HG03095 (cell line): ENCODE data around the gene AQP12A.

Experiments
- ATAC-seq: cut with Tn5 transposase; IDR thresholded peaks from one replicate; pipeline ENCODE4 v1.9.1; 2021; ENCODE audit warnings: moderate library complexity; ENCODE audit not compliant: unreplicated experiment

AQP12A gene

DNA sequence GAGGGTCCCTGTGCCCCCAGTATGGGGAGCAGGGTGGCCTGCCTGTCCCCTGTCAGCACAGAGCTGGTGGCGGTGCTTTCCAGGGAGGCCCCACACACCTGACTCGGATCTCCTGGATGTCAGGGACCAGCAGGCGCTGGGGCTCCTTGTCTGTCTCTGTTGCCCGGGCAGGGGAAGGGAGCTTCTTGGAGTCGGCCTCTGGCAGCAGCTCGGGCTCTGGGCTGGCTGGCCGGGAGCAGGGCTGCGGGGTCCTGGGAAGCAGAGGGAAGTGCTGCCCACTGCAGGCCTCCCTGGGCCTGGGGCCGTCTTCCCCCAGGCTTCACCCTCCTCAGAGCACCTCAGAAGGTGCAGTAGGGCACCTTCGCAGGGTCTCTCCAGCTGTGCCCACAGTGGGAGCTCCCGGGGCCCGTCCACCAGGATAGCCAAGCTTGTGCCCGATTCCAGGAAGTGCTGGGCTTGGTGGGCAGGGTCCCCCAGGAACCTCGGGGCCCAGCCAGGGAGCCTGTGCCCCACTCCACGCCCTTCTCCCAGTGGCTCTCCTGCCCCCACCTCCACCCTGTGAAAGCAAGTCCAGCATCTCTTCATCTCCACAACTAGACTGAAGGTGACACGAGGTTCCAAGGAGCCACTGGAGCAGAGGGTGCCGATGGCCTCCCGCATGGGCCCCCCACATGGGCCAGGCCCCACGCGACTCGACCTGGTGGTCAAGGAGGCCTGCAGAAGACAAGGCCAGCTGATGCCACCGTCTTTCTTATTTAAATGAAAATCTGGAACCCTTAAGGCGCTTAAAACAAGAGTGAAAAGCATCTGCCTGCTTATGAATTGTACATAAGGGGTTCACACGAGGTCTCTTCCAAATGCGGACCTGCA is 28.2 kb downstream of the AQP12A start:
- no peak for ATAC-seq

DNA sequence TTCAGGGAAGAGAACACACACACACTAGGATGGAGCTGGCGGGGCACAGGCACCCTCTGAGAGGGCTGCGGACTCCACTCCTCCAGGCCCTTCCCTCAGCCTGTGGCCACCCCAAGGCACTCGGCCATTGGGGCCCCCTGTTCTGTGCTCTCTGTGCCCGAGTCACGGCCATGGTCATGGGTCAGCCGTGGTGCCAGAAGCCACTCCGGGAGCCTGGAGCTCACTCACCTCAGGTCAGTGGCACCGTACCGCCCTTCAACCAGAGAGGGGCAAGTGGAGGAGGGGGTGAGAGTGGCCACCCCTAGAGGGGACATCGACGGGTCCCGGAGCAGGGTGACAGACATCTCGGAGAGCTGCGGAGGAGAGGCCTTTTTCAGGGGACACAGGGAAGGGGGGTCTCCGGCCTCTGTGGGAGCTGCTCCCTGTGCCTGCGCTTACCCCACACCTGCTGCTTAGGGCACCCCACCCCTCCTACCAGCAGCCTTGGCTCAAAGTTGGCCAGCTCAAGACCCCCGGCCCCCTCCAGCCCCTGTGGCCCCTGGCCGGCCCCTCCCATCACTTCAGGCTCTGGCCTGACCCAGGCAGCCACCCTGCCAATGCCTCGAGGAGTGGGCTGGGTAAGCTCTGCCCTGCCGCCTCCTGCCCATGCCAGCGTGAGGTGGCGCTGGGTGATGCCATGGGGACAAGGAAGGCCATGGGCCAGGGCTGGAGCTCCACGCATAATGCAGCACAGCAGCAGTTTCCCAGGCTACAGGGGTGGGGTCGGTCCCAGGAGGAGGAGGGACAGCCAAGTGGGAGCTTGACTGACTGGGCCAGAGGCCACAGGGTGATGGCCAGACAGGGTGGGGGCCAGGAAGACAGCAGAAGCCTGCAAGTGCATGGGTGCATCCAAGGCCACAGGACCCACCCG is 29.3 kb downstream of the AQP12A start:
- ATAC-seq, result no peak

DNA sequence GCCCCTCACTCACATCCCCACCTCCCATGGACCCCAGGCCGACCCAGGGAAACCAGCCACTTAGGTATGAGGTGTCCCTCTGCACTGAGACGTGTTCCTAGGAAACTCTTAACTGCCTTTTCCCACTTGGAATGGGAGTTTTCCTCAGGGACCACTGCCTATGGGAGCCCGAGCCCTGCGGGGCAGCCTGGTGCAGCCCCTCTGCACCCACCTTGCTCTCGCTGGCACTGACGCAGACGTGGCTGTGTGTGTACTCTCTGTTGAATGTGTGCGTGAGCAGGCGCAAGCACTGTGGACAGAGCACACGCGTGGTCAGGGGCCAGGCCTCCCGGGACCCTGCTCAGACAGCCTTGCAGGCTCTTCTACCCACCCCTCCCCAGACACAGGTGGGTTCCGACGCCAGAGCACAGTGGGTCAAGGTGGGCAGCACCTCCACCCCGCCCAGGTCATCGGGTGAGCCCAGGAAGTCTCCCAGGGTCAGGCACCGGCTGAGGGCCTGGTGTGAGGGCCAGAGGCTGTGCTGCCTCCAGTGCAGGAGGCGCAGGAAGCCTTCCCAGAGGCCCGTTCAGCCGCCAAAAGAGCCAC is 30.0 kb downstream of the AQP12A start:
- no peak for ATAC-seq

DNA sequence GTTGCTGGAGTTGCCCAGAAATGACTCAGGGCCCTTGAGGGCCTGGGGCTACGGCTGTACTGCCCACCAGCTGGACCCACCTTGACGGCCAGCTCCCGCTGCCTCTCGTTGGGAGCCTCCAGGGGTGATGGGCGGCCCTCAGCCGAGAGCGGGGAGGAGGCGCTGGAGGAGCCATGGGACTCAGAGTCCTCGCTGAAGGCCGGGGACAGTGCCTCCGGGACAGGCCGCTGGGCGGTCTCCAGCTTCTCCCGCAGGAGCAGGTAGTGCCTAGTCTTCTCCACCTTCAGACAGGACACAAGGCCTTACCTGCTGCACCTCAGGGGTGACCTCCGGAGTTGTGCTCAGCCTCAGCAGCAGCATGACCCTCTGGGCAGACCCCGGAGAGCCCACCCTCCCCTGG is 30.7 kb downstream of the AQP12A start:
- ATAC-seq, result no peak

DNA sequence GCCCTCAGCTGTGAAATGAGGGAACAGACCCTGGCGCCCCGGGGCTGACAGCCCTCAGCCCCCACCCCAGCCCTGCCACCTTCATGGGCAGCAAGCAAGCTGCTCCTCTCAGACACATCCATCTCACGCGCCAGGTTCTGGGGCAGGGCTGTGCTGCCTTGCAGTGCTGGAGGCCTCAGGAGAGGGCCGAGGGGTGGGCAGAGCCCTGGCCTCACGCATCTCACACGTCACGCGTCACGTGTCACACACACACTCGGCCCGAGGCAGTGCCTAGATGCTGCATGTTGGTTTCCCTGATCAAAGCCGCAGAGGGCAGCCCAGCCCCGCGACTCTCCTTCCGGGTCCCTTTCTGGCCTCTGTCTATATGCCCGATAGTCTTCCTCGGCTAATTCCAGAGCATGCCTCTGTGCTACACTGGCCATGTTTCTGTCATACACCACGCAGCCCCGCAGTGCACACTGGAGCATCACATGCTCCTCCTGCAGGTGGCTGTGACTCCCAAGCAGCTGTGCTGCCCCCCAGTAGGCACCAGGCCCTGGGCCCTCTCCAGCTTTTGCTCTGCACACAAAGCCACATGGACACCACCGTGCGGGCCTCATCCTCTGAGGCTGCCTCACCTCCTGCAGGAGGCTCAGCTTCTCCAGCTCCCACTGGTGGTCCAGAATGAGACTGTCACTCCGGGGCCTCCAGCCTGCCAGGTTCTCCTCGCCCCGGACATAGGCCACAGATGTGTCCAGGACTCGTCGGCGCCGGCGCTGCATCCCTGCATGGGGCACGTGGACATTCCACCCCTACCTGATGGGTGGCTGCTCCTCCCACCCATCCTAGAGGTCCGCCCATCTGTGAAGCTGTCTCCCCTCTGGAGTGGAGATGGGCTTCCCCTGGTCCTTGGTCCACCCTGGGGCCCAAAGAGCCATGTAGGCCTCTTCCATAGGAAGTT is 31.4 kb downstream of the AQP12A start:
- no peak for ATAC-seq

DNA sequence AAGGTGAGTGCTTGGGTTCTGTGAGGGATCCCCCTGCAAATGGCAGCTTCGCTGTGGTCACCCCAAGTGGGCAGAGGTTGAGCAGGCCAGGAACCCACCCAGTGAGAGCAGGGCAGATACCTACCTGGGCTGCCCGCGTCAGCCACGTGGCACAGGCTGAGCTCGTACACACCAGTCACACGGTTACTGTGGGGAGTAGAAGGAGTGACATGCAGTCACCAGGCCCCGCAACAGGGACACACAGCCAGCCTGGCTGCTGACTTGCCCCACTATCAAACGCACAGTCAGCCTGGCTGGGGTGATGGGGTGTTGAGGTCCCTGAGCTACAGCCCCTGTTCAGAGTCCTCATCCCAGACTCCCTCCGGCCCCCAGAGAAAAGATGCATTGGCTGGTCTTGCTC is 32.2 kb downstream of the AQP12A start:
- no peak for ATAC-seq

DNA sequence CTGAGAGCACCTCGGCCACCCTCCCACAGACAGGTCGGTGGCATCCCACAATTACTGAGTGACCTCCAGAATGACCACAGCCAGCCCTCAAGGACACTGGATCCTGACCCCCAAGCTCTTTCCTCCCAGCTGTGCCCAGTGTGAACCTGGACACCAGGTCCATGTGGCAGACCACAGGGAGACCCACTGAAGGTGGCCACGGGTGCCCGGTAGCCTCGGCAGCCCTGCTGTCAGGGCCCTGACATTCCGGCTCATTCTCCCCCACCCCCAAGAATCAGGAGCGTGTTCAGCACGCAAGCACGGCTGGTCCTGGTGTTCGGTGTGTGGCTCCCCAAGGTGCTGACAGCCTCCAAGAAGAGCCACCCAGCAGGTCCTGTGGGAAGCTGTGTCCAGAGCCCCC is 32.8 kb downstream of the AQP12A start:
- no peak for ATAC-seq

DNA sequence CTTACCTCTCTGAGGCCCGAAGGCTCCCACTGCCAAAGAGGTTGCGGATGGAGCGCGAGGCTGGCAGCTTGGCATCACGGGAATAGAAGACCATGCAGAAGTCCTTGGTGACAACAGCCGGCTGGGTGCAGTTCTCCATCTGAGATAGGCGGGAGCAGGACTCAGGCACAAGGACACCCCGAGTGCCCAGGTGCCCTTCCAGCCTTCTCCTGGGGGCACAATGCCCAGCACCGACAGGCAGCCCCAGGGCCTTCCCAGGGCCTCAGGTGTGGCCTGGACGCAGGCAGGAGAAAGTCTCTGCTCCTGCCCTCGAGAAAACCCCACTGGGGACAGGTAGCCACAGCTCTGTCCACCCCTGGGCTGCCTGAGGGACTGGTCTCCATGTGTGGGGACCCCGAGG is 33.6 kb downstream of the AQP12A start:
- no peak for ATAC-seq

DNA sequence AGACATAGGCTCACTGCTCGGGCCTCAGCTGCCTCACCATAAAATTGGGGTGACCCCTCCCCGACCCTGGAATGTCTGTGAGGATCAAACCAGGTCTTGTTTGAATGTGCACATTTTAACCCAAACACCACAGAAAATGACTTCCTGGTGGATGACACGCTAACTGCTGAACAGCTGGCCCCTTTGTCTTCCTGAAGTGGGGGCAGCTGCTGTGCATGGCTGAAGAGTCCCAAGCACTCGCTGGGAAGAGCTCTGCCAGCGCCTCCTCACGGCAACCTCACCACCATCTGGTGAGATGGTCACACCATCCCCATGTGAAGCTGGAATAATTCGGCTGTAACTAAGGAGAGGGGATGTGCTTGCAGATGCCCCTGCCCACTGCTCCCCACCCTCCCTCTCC is 34.0 kb downstream of the AQP12A start:
- no peak for ATAC-seq

DNA sequence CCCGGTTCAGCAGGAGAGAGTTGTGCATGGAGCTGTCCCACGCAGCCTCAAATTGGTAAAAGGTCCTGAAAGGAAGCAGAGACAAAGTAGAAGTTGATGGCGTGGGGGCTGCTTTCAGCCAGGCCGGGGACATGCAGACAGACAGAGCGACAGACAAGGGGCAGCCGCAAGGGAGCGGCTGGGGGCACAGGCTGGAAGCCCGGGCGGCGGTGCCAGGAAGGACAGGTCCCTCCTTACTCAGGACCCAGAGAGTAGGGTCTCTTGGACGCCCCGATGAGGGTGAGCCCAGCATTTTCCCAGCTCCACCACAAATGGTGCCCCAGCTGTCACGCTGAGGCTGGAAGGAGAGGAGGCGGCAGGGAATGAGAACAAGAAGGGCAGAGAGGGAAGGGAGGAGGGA is 35.2 kb downstream of the AQP12A start:
- no peak for ATAC-seq

DNA sequence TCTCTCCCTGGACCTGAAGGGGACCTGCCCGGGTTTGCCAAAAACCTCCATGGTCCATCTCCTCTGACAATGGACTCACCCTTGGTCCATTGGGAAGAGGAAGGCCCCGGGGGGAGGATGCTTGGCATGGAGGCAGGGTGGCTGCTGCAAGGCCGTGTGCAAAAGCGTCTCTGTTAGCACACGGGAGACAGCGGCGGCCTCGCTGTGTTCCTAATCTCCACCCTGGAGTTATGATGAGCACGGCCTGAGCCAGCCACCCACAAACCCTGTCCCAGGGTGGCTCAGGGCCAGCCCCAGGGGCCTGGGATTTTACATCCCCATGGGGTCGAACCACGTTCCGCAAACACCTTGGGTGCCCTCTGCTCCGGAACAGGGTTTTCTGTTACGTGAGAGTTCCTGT is 35.8 kb downstream of the AQP12A start:
- ATAC-seq, result no peak

DNA sequence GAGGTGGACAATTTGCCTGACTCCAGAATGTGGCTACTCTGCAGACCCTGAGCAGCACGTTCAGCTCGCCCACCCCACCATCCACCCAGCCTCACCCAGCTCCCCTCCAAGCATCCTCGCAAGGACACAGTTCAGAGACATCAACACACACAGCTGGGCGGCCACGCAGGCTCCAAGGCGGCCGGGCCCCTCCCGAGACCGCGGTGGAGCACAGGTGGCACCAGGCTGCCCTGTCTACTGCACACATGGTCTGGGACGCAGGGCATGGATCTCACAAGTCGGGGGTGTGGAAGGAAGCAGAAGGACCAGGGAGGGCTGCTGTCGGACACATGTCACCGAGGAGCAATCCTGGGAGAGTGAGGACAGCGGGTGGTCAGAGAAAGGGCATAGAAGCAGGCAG is 36.2 kb downstream of the AQP12A start:
- ATAC-seq, result no peak

DNA sequence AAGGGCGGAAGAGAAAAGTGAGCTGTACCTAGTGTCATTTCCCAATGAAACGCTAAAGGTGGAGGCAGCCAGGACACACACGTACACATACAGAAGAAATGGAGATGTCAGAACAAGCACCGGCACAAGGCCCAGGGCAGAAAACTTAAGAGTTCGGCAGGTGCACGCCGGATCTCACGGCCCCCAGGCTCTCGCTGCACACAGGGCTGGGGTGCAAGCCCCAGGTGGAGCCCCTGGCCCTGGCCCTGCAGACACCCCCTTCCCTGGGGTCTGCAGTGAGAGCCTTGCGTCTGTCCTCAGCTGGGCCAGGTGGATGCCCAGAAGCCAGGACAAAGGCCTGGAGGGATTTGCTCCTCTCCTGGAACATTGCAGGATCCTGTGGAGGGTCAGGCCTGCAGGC is 36.7 kb downstream of the AQP12A start:
- ATAC-seq, result no peak

DNA sequence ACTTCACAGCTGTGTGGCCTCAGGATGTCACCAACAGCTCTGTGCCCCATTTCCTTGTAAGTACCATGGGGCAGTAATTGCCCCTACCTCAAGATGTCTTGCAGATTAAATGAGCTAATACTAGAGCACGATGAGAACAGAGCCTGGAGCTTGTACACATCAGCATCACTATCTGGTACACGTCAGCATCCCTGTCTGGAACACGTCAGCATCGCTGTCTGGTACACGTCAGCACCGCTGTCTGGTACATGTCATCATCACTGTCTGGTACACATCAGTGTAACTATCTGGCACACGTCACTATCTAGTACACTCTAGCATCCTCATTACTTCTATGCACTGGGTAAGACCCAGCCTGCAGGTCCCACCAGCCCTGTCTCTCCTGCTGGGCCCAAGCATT is 37.2 kb downstream of the AQP12A start:
- ATAC-seq, result no peak

DNA sequence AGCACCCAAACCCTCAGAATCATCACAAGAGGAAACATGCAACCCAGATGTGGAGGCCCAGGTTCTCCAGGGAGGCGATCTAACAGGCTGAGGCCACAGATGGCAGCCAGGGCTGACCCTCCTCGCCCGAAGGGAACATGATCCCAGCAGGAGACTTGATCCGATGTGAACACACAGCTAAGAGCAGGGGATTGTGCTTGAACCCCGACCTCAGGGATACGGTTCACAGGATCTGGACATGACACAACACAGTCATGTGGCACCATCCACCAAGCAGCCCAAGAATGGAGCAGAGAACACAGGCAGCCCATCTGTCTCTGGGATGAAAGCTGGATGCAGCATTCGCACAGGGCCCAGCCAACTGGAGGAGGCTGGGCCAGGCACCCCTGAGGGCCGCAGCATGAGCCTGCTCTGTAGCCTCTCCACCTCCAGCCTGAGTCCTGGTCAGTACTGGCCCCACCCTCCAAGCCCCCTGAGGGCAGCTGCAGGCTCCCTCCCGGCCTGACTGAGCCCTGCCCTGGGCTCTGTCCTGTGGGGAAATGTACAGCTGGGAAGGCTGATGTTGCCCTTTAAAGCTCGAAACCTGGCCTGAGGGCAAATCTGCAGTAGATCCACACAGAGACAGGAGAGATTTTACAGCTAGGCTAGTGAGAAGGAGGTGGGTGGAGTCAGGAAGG is 39.0 kb downstream of the AQP12A start:
- no peak for ATAC-seq

DNA sequence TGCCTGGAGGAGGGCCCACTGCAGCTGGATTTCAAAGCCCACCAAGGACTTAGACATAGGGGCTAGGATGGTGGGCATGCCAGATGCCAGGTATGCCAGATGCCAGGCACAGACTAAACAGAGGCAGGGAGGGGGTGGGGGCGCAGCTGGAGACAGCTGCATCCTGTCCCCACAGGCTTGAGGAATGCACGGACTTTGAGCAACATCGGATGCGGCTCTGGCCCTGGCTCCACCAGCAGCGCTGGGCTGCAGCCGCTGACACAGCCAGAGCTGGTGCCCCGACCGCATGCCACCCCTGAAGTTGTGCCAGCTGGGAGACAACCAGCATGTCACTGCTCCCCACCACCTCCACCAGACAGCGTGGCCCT is 39.5 kb downstream of the AQP12A start:
- no peak for ATAC-seq

DNA sequence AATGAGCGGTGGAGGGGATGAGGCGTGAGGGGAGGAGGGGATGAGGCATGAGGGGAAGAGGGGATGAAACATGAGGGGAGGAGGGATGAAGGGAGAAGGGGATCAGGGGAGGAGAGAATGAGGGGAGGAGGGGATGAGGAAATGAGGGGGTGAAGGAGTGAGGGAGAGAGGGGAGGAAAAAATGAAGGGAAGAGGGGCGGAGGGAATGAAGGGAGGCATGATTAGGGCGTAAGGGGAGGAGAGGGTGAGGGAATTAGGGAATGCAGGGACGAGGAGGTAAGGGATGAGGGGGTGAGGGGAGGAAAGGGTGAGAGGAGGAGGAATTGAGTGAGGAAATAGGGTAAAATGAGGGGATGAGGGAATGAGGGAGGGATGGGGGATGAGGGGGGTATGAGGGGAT is 40.5 kb downstream of the AQP12A start:
- ATAC-seq, result no peak

DNA sequence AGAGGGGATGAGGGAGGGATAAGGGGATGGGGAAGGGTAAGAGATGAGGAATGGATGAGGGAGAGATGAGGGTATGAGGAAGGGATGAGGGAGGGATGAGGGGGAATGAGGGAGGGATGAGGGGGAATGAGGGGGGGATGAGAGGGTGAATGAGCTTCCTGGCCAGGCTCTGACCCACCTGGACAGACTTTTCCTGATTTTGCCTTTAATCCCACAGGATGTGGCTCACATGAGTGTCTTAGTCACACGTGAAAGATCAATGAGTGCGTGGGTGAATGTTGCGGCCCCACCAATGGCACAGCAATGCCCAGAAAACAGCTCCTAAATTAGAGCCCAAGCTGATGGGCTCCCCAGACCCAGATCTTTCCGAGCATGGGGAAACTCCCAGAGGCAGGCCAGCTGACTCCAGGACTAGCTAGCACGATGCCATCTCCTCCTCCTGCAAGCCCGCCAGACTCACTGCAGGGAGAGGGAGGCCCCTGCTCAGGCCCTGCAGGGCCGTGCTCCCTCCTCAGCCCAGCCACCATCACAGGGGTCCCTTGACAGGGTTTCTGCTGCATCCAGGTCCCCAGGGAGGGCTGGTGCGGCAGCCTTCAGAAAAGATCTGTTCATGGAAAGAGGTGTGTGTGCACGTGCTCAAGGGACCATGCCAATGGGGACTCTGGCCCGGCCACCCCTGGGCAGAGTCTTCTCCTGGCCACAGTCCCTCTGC is 41.4 kb downstream of the AQP12A start:
- ATAC-seq, result no peak

DNA sequence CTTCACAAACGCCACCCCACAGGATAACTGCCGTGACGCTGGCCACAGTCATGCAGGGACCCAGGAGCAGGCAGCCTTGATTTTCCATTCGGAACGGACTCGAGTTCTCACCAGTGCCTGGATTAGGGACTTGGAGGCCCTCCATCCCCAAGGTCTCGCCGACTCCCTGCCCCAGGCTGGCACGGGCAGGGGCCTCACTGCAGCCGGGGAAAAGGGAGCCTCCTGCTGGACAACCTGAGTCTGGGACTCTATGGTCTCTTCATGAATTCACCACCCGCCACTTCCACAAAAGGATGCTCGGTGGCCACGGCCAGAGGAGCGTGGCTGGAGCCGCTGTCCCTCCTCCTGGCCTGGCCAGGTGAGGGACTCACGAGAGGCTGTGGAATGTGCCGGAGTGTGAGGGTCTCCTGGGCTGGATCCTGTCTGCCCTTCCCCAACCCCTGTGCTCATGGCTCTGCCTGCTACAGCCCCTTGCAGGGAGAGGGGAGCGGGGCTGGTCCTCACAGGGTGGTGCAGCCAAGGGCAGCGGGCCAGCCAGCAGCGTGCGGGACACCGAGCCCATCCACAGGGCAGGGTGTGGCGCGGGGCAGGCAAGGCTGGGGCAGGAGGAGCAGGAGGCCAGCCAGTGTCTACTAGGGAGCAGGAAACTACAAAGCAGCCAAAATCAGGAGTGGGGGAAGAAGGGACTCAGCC is 42.3 kb downstream of the AQP12A start:
- no peak for ATAC-seq
